Left lung (tissue), 10 donors: Measurements from ENCODE around the gene CAPG. TPM values are rescaled to one million over a fixed set of nuclear protein-coding genes. Genes with fewer than 3 reads are reported as not detected.
"Not testable (repeated sequence)": the region's sequence is repeated elsewhere in the genome, so short reads cannot be mapped to it uniquely, and the experiment has no call there.

Experiments used
- ATAC-seq: fragments of 200-7000 bp; cut with Tn5 transposase; one replicate; pipeline ENCODE4 v1.9.1; 2020; ENCODE audit warnings: moderate library complexity
- DNase-seq, 4 donors: peaks; one replicate each; pipeline ENCODE4 v3.0.0-alpha.2; 2013 to 2020
- H3K27ac ChIP-seq, 2 donors: fragments of 200-600 bp; sonication (generic) in 1 of 2; one replicate each; pipeline versions ENCODE4 v1.5.0 to v1.8.0; 2020 to 2021
- H3K27me3 ChIP-seq, 2 donors: fragments of 200-600 bp; sonication (generic) in 1 of 2; one replicate each; pipeline versions ENCODE4 v1.5.0 to v1.8.0; 2020 to 2021
- H3K36me3 ChIP-seq, 2 donors: fragments of 200-600 bp; sonication (generic) in 1 of 2; one replicate each; pipeline versions ENCODE4 v1.5.0 to v1.8.0; 2020 to 2021
- H3K4me1 ChIP-seq, 2 donors: fragments of 200-600 bp; one replicate each; pipeline ENCODE4 v1.8.0; 2021
- H3K4me3 ChIP-seq, 2 donors: fragments of 200-600 bp; sonication (generic) in 1 of 2; one replicate each; pipeline versions ENCODE4 v1.5.0 to v1.8.0; 2020 to 2021; ENCODE audit warnings: mild to moderate bottlenecking in 1 of 2
- H3K9me3 ChIP-seq, 2 donors: fragments of 200-600 bp; sonication (generic) in 1 of 2; one replicate each; pipeline versions ENCODE4 v1.5.0 to v1.8.0; 2020 to 2021
- intact Hi-C, 2 donors: fragments of 100-400 bp; cut with DNase I; formaldehyde crosslinking; loops; one replicate each; pipeline versions ENCODE4 v1.11.2 to v1.14.2; 2022
- polyA plus RNA-seq, 6 donors: library from polyadenylated mRNA; unstranded; fragments of 120-200 nt; gene quantifications; one replicate each; pipeline ENCODE4 v1.2.1, GENCODE V29; 2013; ENCODE audit not compliant: insufficient read length in 6 of 6
- total RNA-seq, 2 donors: library from RNA; stranded (reverse); fragmentation: NEBNext Ultra II Directional; extraction: Animal tissue kit (Norgen Biotek cat#: 25700); gene quantifications; one replicate each; pipeline ENCODE4 v1.2.1, GENCODE V29; 2021
- TF ChIP-seq, protein P1 (sequence below), 2 donors: fragments of 200-600 bp; sonication (generic) in 1 of 2; IDR thresholded peaks; one replicate each; pipeline versions ENCODE4 v1.5.0 to v1.8.0; 2021; ENCODE audit warnings: antibody characterized with exemption in 2 of 2
- donor health status: DM: no; HTN: yes; CAD: no.
- donor health status: DM: no; HTN: no; CAD: no.

CAPG gene
- total and polyA plus RNA-seq, 8 donors = 45.8 to 418 (median 55.7) TPM

DNA sequence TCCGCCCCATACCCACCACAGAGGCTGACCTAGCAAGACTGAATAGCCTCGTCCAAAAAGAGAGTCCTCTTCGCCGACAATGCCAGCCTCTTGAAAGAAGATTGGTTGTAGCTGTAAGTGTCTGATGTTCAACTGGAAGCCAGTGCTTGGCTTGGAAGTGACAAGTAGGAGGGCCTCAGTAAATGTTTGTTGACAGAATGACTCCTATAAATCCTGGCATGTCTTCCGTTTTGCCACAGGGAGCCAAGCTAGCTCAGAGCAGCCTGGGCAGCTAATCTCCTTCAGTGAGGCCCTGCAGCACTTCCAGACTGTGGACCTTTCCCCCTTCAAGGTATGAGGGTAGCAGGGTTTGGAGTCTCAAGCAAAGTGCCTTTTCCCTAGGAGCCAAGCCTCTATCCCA is 40.7 kb downstream of the CAPG start:
- H3K9me3 ChIP-seq = no peaks in the 10 kb centered on the region
- no peak overlapping the region for H3K4me3 ChIP-seq
- H3K36me3 ChIP-seq = peaks cover 0 to 64% of the 10 kb centered on the region in 2 donors
- H3K27me3 ChIP-seq = no peaks in the 10 kb centered on the region
- H3K4me1 ChIP-seq = no peaks in the 10 kb centered on the region
- DNase-seq = no peak
- TF ChIP-seq, protein P1, sequence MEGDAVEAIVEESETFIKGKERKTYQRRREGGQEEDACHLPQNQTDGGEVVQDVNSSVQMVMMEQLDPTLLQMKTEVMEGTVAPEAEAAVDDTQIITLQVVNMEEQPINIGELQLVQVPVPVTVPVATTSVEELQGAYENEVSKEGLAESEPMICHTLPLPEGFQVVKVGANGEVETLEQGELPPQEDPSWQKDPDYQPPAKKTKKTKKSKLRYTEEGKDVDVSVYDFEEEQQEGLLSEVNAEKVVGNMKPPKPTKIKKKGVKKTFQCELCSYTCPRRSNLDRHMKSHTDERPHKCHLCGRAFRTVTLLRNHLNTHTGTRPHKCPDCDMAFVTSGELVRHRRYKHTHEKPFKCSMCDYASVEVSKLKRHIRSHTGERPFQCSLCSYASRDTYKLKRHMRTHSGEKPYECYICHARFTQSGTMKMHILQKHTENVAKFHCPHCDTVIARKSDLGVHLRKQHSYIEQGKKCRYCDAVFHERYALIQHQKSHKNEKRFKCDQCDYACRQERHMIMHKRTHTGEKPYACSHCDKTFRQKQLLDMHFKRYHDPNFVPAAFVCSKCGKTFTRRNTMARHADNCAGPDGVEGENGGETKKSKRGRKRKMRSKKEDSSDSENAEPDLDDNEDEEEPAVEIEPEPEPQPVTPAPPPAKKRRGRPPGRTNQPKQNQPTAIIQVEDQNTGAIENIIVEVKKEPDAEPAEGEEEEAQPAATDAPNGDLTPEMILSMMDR (IDR thresholded peaks at IDR 0.05) = no peak
- no peak overlapping the region for H3K27ac ChIP-seq
- intact Hi-C loops = no loop called here
- no peak for ATAC-seq

DNA sequence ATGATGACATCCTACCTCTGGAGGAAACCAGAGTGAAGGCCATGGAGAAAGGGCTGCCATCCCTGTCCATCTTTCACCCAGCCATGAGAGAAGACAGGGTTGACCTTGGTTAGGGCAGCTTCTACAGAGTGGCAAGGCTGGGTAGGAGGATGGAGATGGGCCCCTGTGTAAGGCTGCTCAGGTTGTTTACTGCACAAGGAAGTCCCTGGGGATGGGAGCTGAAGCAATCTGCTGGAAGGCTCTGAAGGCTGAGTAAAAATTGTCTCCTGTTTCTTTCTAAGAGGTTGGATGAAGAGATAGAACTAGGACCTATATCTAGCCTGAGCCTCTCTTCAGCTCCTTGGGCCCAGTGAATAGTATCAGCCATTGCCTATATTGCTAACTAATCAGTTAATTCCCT is 41.2 kb downstream of the CAPG start:
- Histone ChIP-seq H3K4me3 (no peak overlapping the region), H3K27me3 (no peaks in the 10 kb centered on the region), H3K9me3 (no peaks in the 10 kb centered on the region), H3K27ac (no peak overlapping the region), H3K4me1 (no peaks in the 10 kb centered on the region), H3K36me3 (peaks cover 0 to 64% of the 10 kb centered on the region in 2 donors)
- DNase-seq = no peak
- ATAC-seq = no peak
- TF ChIP-seq, protein P1 (IDR thresholded peaks at IDR 0.05) = no peak
- intact Hi-C loops = no loop called here

DNA sequence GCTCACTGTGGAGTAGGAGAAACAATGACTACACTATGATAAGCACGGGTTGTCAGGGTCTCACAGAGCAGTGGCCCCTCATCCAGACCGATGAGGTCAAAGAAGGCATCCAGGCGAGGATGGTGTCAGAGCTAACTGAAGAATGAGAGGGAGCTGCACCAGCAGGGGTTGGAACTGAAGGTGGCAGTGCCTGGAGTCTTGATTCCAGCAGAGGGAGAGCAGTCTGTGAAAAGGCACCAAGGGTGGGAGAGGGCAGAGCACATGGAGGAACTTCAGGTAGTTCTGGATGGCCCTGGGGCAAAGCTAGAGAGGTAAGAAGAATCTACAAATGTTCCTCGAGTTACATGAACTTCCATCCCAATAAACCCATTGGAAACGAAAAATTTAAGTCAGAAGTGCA is 43.0 kb downstream of the CAPG start:
- TF ChIP-seq, protein P1 (IDR thresholded peaks at IDR 0.05) = no peak
- ATAC-seq (no peak), DNase-seq (no peak)
- no peaks in the 10 kb centered on the region for H3K4me1 ChIP-seq
- H3K27me3 ChIP-seq = no peaks in the 10 kb centered on the region
- H3K36me3 ChIP-seq = peaks cover 0 to 64% of the 10 kb centered on the region in 2 donors
- H3K27ac ChIP-seq = no peak overlapping the region
- no peaks in the 10 kb centered on the region for H3K9me3 ChIP-seq
- intact Hi-C loops = no loop called here
- H3K4me3 ChIP-seq = no peak overlapping the region

DNA sequence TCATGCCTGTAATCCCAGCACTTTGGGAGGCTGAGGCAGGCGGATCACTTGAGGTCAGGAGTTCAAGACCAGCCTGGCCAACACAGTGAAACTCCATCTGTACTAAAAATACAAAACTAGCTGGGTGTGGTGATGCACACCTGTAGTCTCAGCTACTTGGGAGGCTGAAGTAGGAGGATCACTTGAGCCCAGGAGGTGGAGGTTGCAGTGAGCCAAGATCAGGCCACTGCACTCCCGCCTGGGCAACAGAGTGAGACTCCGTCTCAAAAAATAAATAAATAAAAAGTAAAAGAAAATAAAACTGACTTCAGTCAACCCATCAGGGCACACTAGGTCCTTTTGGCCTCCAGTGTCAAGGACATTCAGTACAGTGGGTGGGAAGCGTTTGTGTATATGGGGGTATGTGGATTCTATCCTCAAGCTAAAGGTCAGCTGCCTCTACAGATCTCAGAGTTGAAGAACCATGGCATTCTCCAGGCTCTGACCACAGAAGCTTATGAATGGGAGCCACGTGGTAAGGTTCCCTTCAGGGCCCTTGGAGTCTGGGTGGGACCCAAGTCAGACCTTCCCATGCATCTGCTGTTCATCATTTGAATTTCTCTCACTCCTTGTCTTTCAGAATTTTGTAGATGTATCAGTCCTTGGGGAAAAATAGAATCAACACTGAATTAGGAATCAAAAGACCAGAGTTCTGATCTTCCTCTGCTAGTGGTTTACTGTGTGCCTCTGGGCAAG is 47.3 kb downstream of the CAPG start:
- H3K4me1 ChIP-seq, ATAC-seq, DNase-seq, H3K27me3 ChIP-seq, H3K27ac ChIP-seq, intact Hi-C loops, H3K9me3 ChIP-seq, H3K4me3 ChIP-seq: not testable (repeated sequence)
- H3K36me3 ChIP-seq = peaks cover 0 to 74% of the 10 kb centered on the region in 2 donors

DNA sequence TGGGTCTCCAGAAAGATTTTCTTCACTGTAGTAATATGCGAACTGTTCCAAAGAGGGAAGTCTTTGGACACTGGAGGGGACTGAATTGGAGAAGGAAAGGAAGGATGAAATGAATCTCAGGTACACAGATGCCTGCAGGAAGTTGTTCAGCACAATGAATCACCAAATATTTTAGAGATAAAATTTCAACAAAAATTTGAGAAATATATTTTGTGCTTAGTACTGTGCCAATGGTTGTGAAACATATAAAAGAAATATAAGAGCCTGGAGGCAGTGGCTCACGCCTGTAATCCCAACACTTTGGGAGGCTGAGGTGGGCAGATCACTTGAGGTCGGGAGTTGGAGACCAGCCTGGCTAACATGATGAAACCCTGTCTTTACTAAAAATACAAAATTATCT is 52.4 kb downstream of the CAPG start:
- DNase-seq (no peak), ATAC-seq (no peak)
- no peak overlapping the region for H3K4me3 ChIP-seq
- H3K4me1 ChIP-seq = peaks cover 5 to 52% of the 10 kb centered on the region in 2 donors
- TF ChIP-seq, protein P1 (IDR thresholded peaks at IDR 0.05) = no peak
- H3K9me3 ChIP-seq = no peaks in the 10 kb centered on the region
- intact Hi-C loops = no loop called here
- H3K27ac ChIP-seq = no peak overlapping the region
- peaks cover 0 to 59% of the 10 kb centered on the region in 2 donors for H3K36me3 ChIP-seq
- H3K27me3 ChIP-seq = no peaks in the 10 kb centered on the region

DNA sequence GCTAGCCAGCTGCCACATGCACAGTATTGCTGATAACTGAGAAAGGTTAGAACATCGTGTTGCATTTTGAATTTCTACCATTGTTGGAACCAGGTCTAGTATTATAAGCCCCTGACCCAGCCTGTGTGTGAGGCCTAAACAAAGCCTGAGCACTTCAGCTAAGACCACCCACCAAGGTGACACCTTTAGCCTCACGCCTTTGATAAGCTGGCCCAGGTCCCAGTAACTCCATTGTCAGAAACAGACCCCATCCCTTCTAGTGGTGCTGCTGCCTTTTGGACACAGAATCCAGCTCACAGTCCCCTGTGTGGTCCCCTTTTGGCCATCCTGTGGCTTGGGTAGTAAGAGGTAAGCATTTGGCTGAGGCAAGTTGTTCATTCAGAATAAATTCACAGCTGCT is 54.0 kb downstream of the CAPG start:
- Histone ChIP-seq H3K36me3 (peaks cover 0 to 52% of the 10 kb centered on the region in 2 donors), H3K4me1 (peaks cover 9 to 61% of the 10 kb centered on the region in 2 donors), H3K9me3 (no peaks in the 10 kb centered on the region), H3K27me3 (no peaks in the 10 kb centered on the region), H3K27ac (no peak overlapping the region), H3K4me3 (no peak overlapping the region)
- no peak for ATAC-seq
- no peak for DNase-seq
- intact Hi-C loops = no loop called here
- TF ChIP-seq, protein P1 (IDR thresholded peaks at IDR 0.05) = no peak
